H1 (cell line): ENCODE data around the gene ASTN2.

Experiments used
- CTCF ChIP-seq, 3 experiments: IDR thresholded peaks; 1 replicate in 2 of 3; 2 replicates in 1 of 3; pipeline versions ENCODE4 v1.5.1 to v1.6.1; 2011; ENCODE audit warnings: low read length in 3 of 3, mild to moderate bottlenecking in 3 of 3, inconsistent platforms in 2 of 3, low read depth in 1 of 3, moderate library complexity in 1 of 3; ENCODE audit not compliant: insufficient read depth in 1 of 3; ENCODE audit errors: control extremely low read depth in 1 of 3
- SP2 ChIP-seq: IDR thresholded peaks from 2 replicates; pipeline ENCODE4 v1.6.1; 2012; ENCODE audit warnings: mild to moderate bottlenecking, low read length, inconsistent platforms
- TF ChIP-seq, protein P1 (sequence below): IDR thresholded peaks from 2 replicates; pipeline ENCODE4 v1.6.1; 2011; ENCODE audit warnings: low read length, improper control_type of control experiment

- TF ChIP-seq CTCF (IDR thresholded peaks at IDR 0.05; ENCODE audit: control extremely low read depth in 1 of 3, insufficient read depth in 1 of 3, low read depth in 1 of 3, low read length in 3 of 3) (no peak), SP2 (no peak)
- TF ChIP-seq, protein P1, sequence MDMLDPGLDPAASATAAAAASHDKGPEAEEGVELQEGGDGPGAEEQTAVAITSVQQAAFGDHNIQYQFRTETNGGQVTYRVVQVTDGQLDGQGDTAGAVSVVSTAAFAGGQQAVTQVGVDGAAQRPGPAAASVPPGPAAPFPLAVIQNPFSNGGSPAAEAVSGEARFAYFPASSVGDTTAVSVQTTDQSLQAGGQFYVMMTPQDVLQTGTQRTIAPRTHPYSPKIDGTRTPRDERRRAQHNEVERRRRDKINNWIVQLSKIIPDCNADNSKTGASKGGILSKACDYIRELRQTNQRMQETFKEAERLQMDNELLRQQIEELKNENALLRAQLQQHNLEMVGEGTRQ: no peak
These were observed 340.6 kb downstream of the ASTN2 start for GRCh38 chr9:117074342-117074662.
